Measurements from ENCODE around the gene MYL11. TPM values are rescaled to one million over a fixed set of nuclear protein-coding genes. Genes with fewer than 3 reads are reported as not detected.

The MYL11 gene
- total RNA-seq, 1 donor from 2014 or later, result 10.4 TPM

DNA sequence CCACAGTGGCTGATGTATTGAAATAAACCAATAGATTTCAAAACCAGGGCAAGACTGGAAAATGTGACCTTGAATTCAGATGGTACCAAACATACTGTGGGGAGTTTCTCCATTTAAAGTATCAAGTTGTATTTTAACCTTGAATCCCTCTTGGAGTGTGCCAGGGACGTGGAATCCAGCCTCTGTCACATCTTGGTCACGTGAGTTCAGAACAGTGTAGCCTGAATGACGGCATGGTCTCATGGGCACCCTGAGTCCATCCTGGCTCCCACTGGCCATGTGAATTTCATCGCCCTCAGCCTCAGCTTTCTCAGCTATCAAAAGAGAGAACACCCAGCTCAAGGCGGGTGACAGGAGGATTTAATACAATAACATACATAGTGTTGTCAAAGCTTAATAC is 39.6 kb downstream of the MYL11 start:
- H3K36me3 Mint-ChIP-seq, result peaks cover 11% of the 10 kb centered on the region
- no peaks in the 10 kb centered on the region for H3K9me3 Mint-ChIP-seq
- no peak for TF ChIP-seq CTCF (conservative IDR thresholded peaks at IDR 0.05)
- H3K4me3 Mint-ChIP-seq, result no peak overlapping the region
- no peaks in the 10 kb centered on the region for H3K27me3 Mint-ChIP-seq
- peaks cover 23% of the 10 kb centered on the region for H3K4me1 Mint-ChIP-seq (ENCODE audit: unreplicated experiment)
- DNase-seq (ENCODE audit: extremely low spot score, unreplicated experiment), result no peak
- no peak overlapping the region for H3K27ac Mint-ChIP-seq

GRCh38 chr16:30416047-30416603 is 41.5 kb downstream of the MYL11 start:
- no peak for TF ChIP-seq CTCF (conservative IDR thresholded peaks at IDR 0.05)
- Mint-ChIP-seq H3K27me3 (no peaks in the 10 kb centered on the region), H3K9me3 (no peaks in the 10 kb centered on the region), H3K4me1 (ENCODE audit: unreplicated experiment) (peaks cover 13% of the 10 kb centered on the region), H3K36me3 (peaks cover 22% of the 10 kb centered on the region), H3K27ac (no peak overlapping the region), H3K4me3 (peak overlapping the region; percentile 1)
- no peak for DNase-seq (ENCODE audit: extremely low spot score, unreplicated experiment)

DNA sequence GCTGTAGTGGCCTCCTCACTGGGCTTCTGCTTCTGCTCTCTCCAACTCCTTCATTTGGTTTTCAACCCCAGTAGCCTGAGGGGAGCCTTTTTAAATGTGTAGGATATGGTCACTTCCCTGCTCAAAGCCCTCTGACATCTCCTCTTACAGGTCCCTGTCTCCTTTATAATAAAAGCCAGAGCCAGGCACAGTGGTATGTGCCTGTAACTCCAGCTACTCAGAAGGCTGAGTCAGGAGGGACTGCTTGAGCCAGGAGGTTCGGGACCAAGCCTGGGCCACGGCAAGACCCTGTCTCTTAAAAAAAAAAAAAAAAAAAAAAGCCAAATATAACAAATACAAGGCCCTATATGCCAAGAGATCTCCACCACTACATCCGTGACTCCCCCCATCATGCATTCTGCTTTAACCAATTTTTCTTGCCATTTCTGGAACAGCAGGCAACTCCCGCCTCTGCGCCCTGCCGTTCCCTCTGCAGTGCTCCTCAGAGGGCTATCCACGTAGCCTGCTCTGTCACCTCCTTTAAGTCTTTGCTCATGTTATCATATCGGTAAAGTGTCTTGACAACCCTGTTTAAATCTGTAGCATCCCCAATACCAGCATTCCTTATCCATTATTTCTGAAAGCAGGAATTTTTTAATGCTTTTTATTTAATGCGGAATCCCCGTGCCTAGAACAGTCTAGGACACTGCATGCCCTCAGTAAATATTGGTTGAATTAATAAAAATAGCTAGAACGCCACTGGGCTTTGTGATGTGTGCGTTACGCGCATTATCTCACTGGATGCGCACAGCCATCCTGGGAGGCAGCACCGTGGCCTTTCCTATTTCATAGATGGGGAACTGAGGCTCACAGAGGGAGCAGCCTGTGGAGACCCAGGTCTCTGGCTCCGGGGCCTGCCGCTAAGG is 42.3 kb downstream of the MYL11 start:
- TF ChIP-seq CTCF (conservative IDR thresholded peaks at IDR 0.05), result no peak
- Mint-ChIP-seq H3K36me3 (peaks cover 28% of the 10 kb centered on the region), H3K4me3 (peak overlapping the region; percentile 18), H3K27ac (no peak overlapping the region), H3K9me3 (no peaks in the 10 kb centered on the region), H3K27me3 (no peaks in the 10 kb centered on the region), H3K4me1 (ENCODE audit: unreplicated experiment) (peaks cover 13% of the 10 kb centered on the region)
- no peak for DNase-seq (ENCODE audit: extremely low spot score, unreplicated experiment)

DNA sequence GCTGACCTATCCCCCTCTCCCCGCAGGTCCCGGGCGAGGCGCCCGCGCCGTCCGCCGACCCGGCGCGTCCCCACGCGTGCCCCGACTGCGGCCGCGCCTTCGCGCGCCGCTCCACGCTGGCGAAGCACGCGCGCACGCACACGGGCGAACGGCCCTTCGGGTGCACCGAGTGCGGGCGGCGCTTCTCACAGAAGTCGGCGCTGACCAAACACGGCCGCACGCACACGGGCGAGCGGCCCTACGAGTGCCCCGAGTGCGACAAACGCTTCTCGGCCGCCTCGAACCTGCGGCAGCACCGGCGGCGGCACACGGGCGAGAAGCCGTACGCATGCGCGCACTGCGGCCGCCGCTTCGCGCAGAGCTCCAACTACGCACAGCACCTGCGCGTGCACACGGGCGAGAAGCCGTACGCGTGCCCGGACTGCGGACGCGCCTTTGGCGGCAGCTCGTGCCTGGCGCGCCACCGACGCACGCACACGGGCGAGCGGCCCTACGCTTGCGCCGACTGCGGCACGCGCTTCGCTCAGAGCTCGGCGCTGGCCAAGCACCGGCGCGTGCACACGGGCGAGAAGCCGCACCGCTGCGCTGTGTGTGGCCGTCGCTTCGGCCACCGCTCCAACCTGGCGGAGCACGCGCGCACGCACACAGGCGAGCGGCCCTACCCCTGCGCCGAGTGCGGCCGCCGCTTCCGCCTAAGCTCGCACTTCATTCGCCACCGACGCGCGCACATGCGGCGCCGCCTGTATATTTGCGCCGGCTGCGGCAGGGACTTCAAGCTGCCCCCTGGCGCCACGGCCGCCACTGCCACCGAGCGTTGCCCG is 43.1 kb downstream of the MYL11 start:
- TF ChIP-seq CTCF (conservative IDR thresholded peaks at IDR 0.05), result peak; percentile 44
- Mint-ChIP-seq H3K4me1 (ENCODE audit: unreplicated experiment) (peaks cover 9% of the 10 kb centered on the region), H3K27ac (no peak overlapping the region), H3K36me3 (peaks cover 25% of the 10 kb centered on the region), H3K4me3 (peak overlapping the region; percentile 54), H3K9me3 (no peaks in the 10 kb centered on the region), H3K27me3 (no peaks in the 10 kb centered on the region)
- peak; percentile 90 for DNase-seq (ENCODE audit: extremely low spot score, unreplicated experiment)

DNA sequence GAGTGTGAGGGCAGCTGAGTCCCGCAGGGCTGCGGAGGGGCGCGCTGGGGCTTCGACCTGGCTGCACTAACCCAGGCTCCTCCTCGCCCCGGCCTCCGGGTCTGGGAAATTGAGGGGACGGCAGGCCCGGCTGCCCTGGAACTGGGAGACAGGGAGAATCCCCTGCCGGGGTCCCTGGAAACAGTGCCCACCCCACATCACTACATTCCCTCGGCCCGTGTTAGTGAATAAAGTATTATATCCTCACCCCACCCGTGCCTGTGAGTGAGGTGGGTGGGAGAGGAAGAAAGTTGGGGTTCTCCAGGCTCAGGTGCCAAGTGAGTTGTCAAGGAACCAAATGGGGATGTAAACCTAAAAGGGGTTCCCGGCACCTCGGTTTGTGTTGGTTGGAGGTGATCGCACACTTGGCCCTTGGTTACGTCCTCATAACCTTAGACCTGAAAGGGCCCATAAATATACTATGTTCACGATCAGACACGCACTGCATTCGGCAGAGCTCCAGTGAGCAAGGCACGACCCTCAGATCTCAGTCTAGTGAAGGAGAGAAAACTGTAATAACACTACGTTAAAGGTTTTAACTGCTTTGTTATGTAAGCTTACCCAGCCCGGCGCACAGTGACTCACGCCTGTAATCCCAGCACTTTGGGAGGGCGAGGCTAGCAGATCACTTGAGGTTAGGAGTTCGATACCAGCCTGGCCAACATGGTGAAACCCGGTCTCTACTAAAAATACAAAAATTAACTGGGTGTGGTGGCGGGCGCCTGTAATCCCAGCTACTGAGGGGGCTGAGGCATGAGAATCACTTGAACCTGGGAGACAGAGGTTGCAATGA is 44.0 kb downstream of the MYL11 start:
- TF ChIP-seq CTCF (conservative IDR thresholded peaks at IDR 0.05), result no peak
- no peaks in the 10 kb centered on the region for H3K9me3 Mint-ChIP-seq
- peak overlapping the region; percentile 79 for H3K4me3 Mint-ChIP-seq
- no peaks in the 10 kb centered on the region for H3K27me3 Mint-ChIP-seq
- H3K4me1 Mint-ChIP-seq (ENCODE audit: unreplicated experiment), result peaks cover 9% of the 10 kb centered on the region
- H3K36me3 Mint-ChIP-seq, result peaks cover 28% of the 10 kb centered on the region
- DNase-seq (ENCODE audit: extremely low spot score, unreplicated experiment), result no peak
- peak overlapping the region; percentile 56 for H3K27ac Mint-ChIP-seq

Data from type B pancreatic cell (in vitro differentiated cells).